Chondrocyte (in vitro differentiated cells): Measurements from ENCODE around the gene SLC6A4. TPM values are rescaled to one million over a fixed set of nuclear protein-coding genes. Genes with fewer than 3 reads are reported as not detected.
"Not testable (repeated sequence)": the region's sequence is repeated elsewhere in the genome, so short reads cannot be mapped to it uniquely, and the experiment has no call there.

Experiments
- DNase-seq: peaks from one replicate; pipeline ENCODE4 v3.0.0; 2021; ENCODE audit warnings: mixed read lengths, low spot score
- H3K27ac Mint-ChIP-seq: one replicate; pipeline ENCODE4 v1.8.0; 2021; ENCODE audit warnings: mild to moderate bottlenecking, moderate library complexity, mixed read lengths; ENCODE audit not compliant: unreplicated experiment
- H3K27me3 Mint-ChIP-seq: 2 replicates; pipeline ENCODE4 v1.8.0; 2021; ENCODE audit warnings: low read depth, mixed read lengths
- H3K36me3 Mint-ChIP-seq: 2 replicates; pipeline ENCODE4 v1.8.0; 2021; ENCODE audit warnings: low read depth, mixed read lengths
- H3K4me1 Mint-ChIP-seq: 2 replicates; pipeline ENCODE4 v1.8.0; 2021; ENCODE audit warnings: low read depth, mild to moderate bottlenecking, mixed read lengths
- H3K4me3 Mint-ChIP-seq: one replicate; pipeline ENCODE4 v1.8.0; 2021; ENCODE audit warnings: mild to moderate bottlenecking, moderate library complexity, mixed read lengths; ENCODE audit not compliant: unreplicated experiment
- H3K9me3 Mint-ChIP-seq: 2 replicates; pipeline ENCODE4 v1.8.0; 2021; ENCODE audit warnings: low read depth, mixed read lengths
- CTCF ChIP-seq: fragments of 200-600 bp; sonication (generic); IDR thresholded peaks from 2 replicates; pipeline ENCODE4 v1.5.0; 2021; ENCODE audit warnings: antibody characterized with exemption, mild to moderate bottlenecking, moderate library complexity
- total RNA-seq: library from RNA; stranded (reverse); gene quantifications from 3 replicates; pipeline ENCODE4 v1.2.1, GENCODE V29; 2021

SLC6A4 gene
- total RNA-seq, 1 donor from 2014 or later: not detected

GRCh38 chr17:30158896-30159625, 76.4 kb downstream of the SLC6A4 start:
- peaks cover 7% of the 10 kb centered on the region for H3K4me1 Mint-ChIP-seq
- H3K4me3 Mint-ChIP-seq: no peak overlapping the region
- no peak for TF ChIP-seq CTCF
- H3K27ac Mint-ChIP-seq: no peak overlapping the region
- no peaks in the 10 kb centered on the region for H3K27me3 Mint-ChIP-seq
- peaks cover 28% of the 10 kb centered on the region for H3K36me3 Mint-ChIP-seq
- peaks cover 22% of the 10 kb centered on the region for H3K9me3 Mint-ChIP-seq
- no peak for DNase-seq

- DNase-seq: no peak
- no peak overlapping the region for H3K4me3 Mint-ChIP-seq
- peaks cover 22% of the 10 kb centered on the region for H3K36me3 Mint-ChIP-seq
- peaks cover 18% of the 10 kb centered on the region for H3K9me3 Mint-ChIP-seq
- no peak overlapping the region for H3K27ac Mint-ChIP-seq
- TF ChIP-seq CTCF: no peak
- no peaks in the 10 kb centered on the region for H3K27me3 Mint-ChIP-seq
- H3K4me1 Mint-ChIP-seq: peaks cover 4% of the 10 kb centered on the region
Observed at GRCh38 chr17:30155389-30155788, 80.1 kb downstream of the SLC6A4 start.

- Mint-ChIP-seq H3K27me3 (no peaks in the 10 kb centered on the region), H3K4me1 (peaks cover 4% of the 10 kb centered on the region), H3K27ac (no peak overlapping the region), H3K4me3 (no peak overlapping the region), H3K9me3 (peaks cover 4% of the 10 kb centered on the region), H3K36me3 (peaks cover 7% of the 10 kb centered on the region)
- no peak for TF ChIP-seq CTCF
- no peak for DNase-seq
Observed at GRCh38 chr17:30153463-30153862, 82.0 kb downstream of the SLC6A4 start.

- no peak overlapping the region for H3K27ac Mint-ChIP-seq
- DNase-seq: no peak
Observed at GRCh38 chr17:30151471-30151870, 84.0 kb downstream of the SLC6A4 start.

GRCh38 chr17:30148376-30148775, 87.1 kb downstream of the SLC6A4 start:
- TF ChIP-seq CTCF: no peak
- Mint-ChIP-seq H3K27me3 (no peaks in the 10 kb centered on the region), H3K9me3 (no peaks in the 10 kb centered on the region), H3K27ac (no peak overlapping the region), H3K36me3 (peaks cover 2% of the 10 kb centered on the region), H3K4me1 (no peaks in the 10 kb centered on the region), H3K4me3 (no peak overlapping the region)
- DNase-seq: no peak

More at GRCh38 chr17:30151471-30151870, 84.0 kb downstream of the SLC6A4 start:
- no peak for TF ChIP-seq CTCF
- no peaks in the 10 kb centered on the region for H3K4me1 Mint-ChIP-seq
- no peak overlapping the region for H3K4me3 Mint-ChIP-seq
- no peaks in the 10 kb centered on the region for H3K27me3 Mint-ChIP-seq
- peaks cover 2% of the 10 kb centered on the region for H3K36me3 Mint-ChIP-seq
- H3K9me3 Mint-ChIP-seq: no peaks in the 10 kb centered on the region

GRCh38 chr17:30147860-30148259, 87.6 kb downstream of the SLC6A4 start:
- DNase-seq, H3K27ac Mint-ChIP-seq, H3K4me3 Mint-ChIP-seq, H3K27me3 Mint-ChIP-seq, H3K36me3 Mint-ChIP-seq, H3K9me3 Mint-ChIP-seq, H3K4me1 Mint-ChIP-seq: not testable (repeated sequence)
